ENCODE data around the gene C2orf49. TPM values are rescaled to one million over a fixed set of nuclear protein-coding genes. Genes with fewer than 3 reads are reported as not detected.
A peak's percentile ranks its signal among the peaks of the same experiment; 100 is the strongest.

Gene C2orf49
- total RNA-seq, 1 donor from 2014 or later, result 15.8 TPM

DNA sequence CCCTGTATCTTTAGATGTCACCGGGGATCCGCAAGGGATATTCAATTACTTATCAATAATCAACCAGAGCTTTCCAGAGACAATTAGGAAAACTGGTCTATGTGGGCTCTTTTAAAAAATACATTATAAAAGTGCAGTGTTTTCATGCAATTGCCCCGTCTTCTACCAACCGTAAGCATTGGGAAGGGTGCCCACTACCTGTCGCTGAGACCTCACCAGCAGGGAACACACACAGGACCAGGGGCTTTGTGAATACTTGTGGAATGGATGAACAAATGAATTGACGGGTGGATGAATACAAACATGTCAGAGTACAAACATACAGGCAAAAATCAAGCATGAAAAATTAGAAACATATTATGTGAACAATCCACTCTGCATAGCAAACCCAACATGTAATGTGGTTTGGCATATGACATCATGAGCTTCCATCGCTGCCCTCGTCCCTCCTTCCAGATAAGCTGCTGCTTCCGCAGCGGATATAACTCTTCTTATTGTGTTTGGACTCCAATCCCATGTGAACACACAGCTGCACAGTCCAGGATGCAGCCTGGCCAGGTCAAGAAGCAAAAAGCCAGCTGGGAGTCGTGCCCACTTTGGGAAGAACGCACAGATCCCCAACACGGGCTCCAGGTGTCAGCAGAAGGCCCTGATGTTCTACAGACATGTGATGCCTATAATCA lies 56.2 kb downstream of the C2orf49 start:
- no peak overlapping the region for H3K27ac Mint-ChIP-seq (ENCODE audit: unreplicated experiment)
- H3K4me3 Mint-ChIP-seq (ENCODE audit: unreplicated experiment), result no peak overlapping the region
- TF ChIP-seq, protein P1, sequence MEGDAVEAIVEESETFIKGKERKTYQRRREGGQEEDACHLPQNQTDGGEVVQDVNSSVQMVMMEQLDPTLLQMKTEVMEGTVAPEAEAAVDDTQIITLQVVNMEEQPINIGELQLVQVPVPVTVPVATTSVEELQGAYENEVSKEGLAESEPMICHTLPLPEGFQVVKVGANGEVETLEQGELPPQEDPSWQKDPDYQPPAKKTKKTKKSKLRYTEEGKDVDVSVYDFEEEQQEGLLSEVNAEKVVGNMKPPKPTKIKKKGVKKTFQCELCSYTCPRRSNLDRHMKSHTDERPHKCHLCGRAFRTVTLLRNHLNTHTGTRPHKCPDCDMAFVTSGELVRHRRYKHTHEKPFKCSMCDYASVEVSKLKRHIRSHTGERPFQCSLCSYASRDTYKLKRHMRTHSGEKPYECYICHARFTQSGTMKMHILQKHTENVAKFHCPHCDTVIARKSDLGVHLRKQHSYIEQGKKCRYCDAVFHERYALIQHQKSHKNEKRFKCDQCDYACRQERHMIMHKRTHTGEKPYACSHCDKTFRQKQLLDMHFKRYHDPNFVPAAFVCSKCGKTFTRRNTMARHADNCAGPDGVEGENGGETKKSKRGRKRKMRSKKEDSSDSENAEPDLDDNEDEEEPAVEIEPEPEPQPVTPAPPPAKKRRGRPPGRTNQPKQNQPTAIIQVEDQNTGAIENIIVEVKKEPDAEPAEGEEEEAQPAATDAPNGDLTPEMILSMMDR (IDR thresholded peaks at IDR 0.05; ENCODE audit: unreplicated experiment), result no peak
- H3K27me3 Mint-ChIP-seq (ENCODE audit: unreplicated experiment), result peaks cover 2% of the 10 kb centered on the region
- no peaks in the 10 kb centered on the region for H3K9me3 Mint-ChIP-seq (ENCODE audit: unreplicated experiment)
- peaks cover 41% of the 10 kb centered on the region for H3K4me1 Mint-ChIP-seq (ENCODE audit: unreplicated experiment)
- no peak for DNase-seq (ENCODE audit: low spot score)
- H3K36me3 Mint-ChIP-seq (ENCODE audit: low read depth, unreplicated experiment), result peaks cover 9% of the 10 kb centered on the region

DNA sequence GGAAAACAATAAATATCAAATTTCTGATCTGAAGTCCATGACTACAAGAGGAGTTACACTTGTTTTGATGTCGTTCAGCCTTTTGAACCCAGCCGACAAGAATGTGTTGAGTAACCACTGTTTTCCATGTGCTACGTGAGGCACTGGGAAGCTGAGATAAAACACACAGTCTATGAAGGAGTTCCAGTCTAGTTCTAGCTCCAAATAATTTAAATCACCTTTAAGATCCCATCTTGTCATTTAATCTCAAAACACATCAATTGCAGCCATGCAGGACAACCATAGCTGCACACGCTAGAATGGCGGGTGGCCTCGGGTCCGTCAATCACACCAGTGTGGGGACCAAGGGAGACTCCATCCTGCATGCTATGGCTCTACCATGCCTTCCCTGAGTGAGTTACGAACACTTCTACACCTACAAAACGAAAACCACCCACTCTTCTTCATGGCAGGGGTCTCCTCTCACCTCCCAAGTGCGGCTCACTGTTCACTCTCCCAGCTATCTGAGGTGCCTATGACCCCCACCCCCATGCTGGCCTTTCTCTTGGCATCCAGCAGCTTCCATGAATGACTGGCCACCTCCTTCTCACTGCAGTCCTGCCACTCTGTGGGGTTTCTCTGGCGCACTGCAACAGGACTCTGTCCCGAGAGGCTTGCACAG lies 57.7 kb downstream of the C2orf49 start:
- no peak overlapping the region for H3K27ac Mint-ChIP-seq (ENCODE audit: unreplicated experiment)
- TF ChIP-seq, protein P1 (IDR thresholded peaks at IDR 0.05; ENCODE audit: unreplicated experiment), result no peak
- H3K4me1 Mint-ChIP-seq (ENCODE audit: unreplicated experiment), result peaks cover 30% of the 10 kb centered on the region
- H3K9me3 Mint-ChIP-seq (ENCODE audit: unreplicated experiment), result no peaks in the 10 kb centered on the region
- H3K4me3 Mint-ChIP-seq (ENCODE audit: unreplicated experiment), result no peak overlapping the region
- DNase-seq (ENCODE audit: low spot score), result no peak
- H3K36me3 Mint-ChIP-seq (ENCODE audit: low read depth, unreplicated experiment), result no peaks in the 10 kb centered on the region
- peaks cover 5% of the 10 kb centered on the region for H3K27me3 Mint-ChIP-seq (ENCODE audit: unreplicated experiment)

DNA sequence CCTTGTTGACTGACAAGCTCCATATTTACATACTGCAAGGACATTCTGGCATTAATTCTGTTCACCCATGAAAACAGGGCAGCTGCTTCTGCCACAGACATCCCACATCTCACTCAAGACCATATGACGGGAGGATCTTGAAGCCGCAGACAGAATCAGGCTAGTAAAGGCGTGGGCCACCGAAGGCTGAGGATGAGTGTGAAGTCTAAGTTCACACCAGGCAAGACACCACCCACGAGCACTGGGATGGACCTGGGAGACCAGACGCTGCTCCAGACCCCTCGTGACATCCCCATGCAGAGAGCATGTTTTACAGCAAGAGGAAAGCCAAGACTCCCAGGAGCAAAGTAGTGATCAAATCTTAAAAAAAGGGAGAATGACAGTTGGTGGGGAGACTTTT lies 58.4 kb downstream of the C2orf49 start:
- Mint-ChIP-seq H3K27me3 (ENCODE audit: unreplicated experiment) (peaks cover 5% of the 10 kb centered on the region), H3K27ac (ENCODE audit: unreplicated experiment) (no peak overlapping the region)

DNA sequence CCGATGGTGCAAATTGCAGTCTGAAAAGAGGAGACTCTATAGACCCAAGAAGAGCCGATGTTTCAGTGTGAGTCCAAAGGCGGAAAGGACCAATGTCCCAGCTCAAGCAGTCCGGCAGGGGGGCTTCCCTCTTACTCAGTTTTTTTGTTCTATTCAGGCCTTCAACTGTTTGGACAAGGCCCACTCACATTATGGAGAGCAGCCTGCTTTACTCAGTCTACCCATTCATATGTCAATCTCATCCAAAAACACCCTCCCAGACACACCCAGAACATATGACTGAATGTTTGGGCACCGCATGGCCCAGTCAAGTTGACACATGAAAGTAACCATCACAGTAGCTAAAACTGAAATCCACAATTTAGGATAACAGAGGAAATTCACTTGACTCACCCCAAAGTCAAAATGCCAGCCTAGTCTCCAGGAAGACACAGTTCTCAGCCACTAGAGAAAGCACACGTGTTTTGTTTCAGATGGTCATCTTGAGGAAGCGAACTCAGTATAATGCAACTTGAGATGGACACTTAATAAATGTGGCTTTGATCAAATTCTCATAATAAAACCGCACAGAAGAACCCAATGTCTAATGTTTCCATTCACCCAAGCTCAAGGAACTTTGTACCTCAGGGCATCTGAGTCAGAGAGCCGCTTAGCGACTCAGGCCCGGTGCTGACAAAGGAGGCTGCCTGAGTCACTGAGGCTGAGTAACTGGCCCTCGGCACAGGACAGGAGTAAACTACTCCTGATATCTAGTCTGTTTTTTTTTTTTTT lies 59.1 kb downstream of the C2orf49 start:
- peak overlapping the region; percentile 4 for H3K4me3 Mint-ChIP-seq (ENCODE audit: unreplicated experiment)
- TF ChIP-seq, protein P1 (IDR thresholded peaks at IDR 0.05; ENCODE audit: unreplicated experiment), result no peak
- peaks cover 5% of the 10 kb centered on the region for H3K27me3 Mint-ChIP-seq (ENCODE audit: unreplicated experiment)
- H3K36me3 Mint-ChIP-seq (ENCODE audit: low read depth, unreplicated experiment), result no peaks in the 10 kb centered on the region
- no peak overlapping the region for H3K27ac Mint-ChIP-seq (ENCODE audit: unreplicated experiment)
- DNase-seq (ENCODE audit: low spot score), result no peak
- H3K9me3 Mint-ChIP-seq (ENCODE audit: unreplicated experiment), result no peaks in the 10 kb centered on the region
- peaks cover 30% of the 10 kb centered on the region for H3K4me1 Mint-ChIP-seq (ENCODE audit: unreplicated experiment)

More for the DNA sequence above, 58.4 kb downstream of the C2orf49 start:
- TF ChIP-seq, protein P1 (IDR thresholded peaks at IDR 0.05; ENCODE audit: unreplicated experiment), result no peak
- Mint-ChIP-seq H3K9me3 (ENCODE audit: unreplicated experiment) (no peaks in the 10 kb centered on the region), H3K36me3 (ENCODE audit: low read depth, unreplicated experiment) (no peaks in the 10 kb centered on the region), H3K4me1 (ENCODE audit: unreplicated experiment) (peaks cover 30% of the 10 kb centered on the region), H3K4me3 (ENCODE audit: unreplicated experiment) (no peak overlapping the region)
- no peak for DNase-seq (ENCODE audit: low spot score)
